Lung microvascular endothelial cell (primary cell): Measurements from ENCODE around the gene ARHGDIB. TPM values are rescaled to one million over a fixed set of nuclear protein-coding genes. Genes with fewer than 3 reads are reported as not detected.

Experiments used
- DNase-seq, 2 donors: peaks; one replicate each; pipeline versions ENCODE4 v3.0.0 to v3.0.0-alpha.2; 2010; ENCODE audit warnings: low read depth in 2 of 2
- total RNA-seq: library from RNA; depleted of rRNA; stranded (reverse); fragments of >200 nt; gene quantifications from 2 replicates; pipeline ENCODE4 v1.2.1, GENCODE V29; 2014

The ARHGDIB gene
- total RNA-seq, 1 donor from 2014 or later, result 8.9 TPM

DNA sequence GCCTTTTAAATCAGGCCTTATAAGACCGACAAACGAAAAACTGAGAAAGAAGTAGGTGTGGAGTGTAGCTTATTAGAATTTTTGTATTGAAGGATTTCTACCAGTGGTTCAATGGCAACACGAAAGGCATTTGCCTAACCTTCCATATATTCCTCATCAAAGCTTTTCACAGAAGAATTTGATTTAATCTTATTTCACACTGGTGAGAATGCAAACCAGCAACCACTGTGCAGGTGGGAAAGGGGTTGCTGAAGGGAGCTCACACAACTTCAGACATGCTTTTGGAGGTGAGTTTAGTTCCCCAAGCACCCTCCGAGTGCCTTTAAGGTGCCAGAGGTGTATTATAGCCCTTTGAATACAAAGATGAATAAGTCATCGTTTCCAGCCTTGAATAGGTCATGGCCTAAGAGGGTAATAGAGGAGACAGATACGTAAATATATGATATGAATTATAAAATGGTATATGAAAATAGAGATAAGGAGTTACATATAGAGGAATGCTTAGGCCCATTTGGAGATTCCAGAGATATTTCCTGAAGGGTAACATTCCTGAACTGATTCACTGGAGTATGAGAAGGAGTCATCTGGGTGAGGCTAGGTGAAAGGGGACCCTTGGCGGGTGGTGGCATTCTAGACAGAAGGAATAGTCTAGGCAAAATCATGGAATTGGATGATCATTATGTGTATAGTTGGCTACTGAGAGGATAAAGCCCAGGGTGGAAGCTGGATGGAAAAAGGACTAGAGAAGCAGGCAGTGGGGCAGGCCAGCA lies 29.4 kb downstream of the ARHGDIB start:
- DNase-seq, result no peak

DNA sequence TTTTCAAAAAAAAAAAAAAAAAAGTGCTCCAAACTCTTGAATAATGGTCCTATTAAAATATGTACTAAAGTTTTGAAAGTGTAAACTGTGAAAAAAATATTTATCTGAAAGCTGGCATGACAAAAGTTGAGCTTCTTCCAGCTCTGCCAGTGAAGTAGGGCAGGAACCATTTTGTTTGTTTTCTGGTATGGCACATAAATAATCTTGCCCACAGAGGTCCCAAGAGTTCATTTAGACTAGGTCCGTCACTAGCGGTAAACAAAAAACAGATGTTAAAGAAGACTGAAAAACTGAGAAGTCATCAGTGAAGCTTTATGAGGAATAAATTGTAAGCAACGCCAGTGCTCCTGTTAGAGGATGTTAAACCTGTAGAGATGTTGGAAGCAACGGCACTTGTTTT lies 30.0 kb downstream of the ARHGDIB start:
- DNase-seq, result no peak

DNA sequence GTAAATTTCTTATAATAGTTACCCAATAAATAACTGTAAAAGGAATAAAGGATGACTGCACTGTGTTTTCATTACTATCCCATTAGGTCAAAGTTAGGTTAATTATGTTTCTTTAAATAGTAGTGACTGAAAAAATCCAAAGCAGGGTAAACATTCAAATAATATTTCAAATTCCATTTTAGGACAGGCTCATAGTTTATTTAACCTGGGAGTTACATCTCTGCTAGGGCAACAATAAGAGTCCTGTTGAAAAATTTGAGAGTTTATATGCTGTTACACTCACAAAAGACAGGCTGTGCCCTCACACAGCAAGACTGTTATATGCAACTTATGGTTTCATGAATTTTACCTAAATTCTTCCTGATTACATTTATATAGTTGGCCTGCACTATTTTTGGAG lies 31.1 kb downstream of the ARHGDIB start:
- DNase-seq, result peak in 1 of 2 donors; percentile 29

DNA sequence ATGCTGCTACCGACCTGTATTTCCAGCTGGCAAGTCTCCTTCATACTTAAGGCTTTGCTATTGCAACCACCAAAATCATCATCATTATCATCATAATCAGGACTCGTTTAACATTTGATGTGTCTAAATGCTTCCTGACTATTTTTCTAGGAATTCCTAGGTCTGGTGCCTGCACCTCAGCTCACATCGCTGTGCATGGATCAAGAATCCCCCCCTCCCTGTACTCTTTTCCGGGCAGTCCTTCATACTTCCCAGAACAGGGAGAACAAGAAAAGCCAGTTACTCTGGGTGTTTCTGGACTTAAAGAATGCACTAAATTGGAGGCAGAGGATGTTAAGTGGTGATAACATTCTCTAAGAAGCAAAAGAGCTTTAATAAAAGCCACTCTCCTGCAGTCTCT lies 32.5 kb downstream of the ARHGDIB start:
- no peak for DNase-seq

DNA sequence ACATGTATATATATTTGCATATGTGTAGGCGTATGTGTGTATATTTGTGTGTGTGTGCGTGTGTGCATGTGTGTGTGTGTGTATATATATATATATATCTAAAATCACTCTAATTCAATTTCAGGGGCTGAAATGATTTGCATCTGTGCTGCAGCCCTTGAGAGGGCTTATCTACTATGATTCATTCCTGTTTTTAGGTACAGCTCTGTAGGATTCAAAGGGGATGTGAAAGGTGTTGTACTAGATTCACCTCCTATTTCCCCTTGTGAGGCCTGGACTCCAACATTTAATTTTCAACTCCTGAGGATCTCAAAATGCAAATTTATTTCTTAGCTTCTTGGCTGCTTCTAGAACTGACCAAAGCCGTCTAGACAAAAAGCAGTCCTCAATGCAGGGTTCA lies 34.1 kb downstream of the ARHGDIB start:
- DNase-seq, result no peak

DNA sequence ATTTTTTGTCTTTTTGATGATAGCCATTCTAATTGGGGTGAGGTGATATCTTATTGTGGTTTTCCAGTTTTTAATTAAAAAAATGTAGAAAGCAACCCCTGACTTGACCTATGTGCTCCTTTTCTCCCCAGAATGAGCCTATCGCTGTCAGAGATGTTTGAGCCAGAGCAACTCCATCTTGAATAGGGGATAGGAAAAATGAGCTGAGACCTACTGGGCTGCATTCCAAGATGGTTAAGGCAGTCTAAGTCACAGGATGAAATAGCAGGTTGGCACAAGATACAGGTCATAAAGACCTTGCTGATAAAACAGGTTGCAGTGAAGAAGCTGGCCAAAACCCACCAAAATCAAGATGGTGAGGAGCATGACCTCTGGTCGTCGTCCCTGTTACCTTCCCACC lies 36.9 kb downstream of the ARHGDIB start:
- no peak for DNase-seq

DNA sequence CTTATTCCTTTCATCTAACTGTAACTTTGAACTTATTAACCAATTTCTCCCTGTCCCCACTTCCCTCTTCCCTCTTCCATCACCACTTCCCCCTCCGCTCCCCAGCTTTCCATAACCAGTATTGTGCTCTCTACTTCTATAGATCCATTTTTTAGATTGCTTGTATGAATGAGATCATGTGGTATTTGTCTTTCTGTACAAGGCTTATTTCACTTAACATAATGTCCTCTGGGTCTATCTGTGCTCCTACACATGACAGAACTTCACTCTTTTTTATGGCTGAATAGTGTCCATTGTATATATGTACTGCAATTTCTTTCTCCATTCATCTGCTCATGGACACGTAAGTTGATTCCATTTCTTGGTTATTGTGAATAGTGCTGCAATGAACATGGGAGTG lies 37.5 kb downstream of the ARHGDIB start:
- no peak for DNase-seq

DNA sequence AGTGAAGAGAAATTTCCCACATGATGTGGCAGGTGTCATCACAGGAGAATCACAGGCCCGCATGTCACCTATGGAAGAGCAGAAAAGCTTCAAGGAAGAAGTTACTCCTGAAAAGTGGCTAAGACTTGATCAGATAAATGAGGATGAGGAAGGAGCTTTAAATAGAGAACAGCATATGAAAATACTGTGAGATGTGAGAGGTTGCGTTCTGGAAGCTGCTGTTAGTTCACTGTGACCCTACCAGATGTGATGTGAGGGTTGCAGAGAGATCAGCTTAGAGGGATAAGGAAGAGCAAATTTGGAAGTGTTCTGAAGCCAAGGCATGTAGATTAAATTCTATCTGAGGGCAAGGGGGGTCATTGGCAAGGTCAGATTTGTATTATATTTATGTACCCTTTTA lies 40.2 kb downstream of the ARHGDIB start:
- DNase-seq, result no peak

DNA sequence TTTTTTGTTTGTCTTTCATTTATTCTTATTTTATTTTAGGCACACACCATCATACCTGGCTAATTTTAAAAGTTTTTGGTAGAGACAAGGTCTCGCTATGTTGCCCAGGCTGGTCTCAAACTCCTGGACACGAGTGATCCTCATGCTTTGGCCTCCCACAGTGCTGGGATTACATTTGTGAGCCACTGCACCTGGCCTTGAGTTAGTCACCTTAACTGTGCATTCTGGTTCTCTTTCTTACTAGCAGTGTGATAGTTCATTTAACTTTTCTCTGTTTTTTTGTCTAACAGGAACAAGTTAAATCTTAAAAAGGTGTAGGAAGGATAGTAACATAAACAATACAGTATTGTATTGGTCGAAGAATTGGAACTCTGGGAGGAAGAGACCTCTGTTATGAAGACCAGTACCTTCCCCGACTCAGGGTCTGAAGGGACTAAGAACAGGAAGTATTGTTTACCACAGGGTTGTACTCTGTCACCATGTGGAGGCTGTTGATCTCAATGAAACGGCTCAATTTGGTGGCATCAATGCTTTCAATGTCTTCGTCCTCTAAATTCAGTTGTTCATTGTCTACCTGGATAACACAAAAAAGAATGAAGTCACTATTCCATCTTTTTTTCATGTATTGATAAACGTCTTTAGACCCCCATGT lies 40.8 kb downstream of the ARHGDIB start:
- DNase-seq, result no peak

DNA sequence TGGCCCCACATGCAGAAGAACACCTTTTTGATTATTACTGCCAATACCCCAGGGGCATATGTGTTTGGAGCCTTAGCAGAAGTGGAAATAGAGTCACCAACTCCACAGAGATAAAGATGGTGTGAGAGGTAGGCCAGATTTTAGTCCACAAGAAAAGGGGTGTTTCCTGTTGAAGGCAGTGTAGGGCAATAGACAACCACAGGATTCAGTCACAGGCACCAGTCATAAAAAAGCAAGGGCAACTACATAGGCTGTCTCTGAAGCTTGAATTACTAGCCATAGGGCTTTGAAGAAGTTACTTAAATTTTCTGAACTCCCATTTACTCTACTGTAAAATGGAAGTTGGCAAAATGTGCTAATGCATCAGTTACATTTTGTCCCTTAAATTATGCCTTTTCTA lies 41.9 kb downstream of the ARHGDIB start:
- no peak for DNase-seq

DNA sequence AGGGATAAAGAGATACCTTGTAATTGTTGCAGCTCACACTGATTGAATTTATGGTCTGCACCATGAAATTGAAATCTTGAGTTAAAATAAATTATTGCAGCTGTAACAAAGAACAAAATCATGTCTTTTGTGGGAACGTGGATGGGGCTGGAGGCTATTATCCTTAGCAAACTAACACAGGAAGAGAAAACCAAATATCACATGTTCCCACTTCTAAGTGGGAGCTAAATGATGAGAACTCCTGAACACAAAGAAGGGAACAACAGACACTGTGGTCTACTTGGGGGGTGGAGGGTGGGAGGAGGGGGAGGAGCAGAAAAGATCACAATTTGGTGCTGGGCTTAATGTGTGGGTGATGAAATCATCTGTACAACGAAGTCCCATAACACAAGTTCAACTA lies 45.7 kb downstream of the ARHGDIB start:
- no peak for DNase-seq

DNA sequence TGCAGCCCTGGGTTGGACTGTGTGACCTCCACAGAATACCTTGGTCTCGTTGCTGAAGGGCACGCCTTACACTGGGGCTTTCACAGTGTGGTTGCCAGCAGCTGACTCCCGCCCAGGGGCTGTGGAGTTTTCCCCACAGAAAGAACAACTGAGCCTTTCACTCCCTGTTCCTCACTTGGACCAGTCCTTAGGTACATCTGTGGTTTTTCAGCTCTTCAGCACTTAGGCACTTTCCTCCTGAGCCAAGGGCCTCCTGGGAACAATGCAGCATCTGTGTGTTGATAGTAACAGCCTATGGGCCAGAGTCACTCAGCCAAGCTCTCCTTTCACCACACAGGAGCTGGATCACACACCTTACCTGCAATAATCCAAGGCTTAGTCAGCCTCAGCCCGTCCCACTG lies 48.0 kb downstream of the ARHGDIB start:
- no peak for DNase-seq

DNA sequence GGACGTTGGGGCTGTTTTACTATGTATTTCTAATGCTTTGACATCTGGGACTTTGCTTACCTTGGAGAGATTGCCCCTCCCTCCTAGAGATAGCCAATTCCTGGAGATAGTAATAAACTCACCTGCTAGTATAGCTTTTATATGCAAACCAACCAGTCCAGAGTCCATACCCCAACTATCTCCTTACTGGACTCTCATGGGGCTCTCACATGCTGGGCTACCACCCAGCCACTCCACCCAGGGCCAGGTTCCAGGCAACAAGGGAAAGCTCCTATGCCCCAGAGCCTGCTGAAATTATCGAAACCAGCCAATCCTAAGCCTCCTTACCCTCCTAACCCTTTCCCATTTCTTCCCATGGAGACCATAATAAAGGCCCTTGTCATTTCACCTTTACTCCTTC lies 50.3 kb downstream of the ARHGDIB start:
- DNase-seq, result no peak

DNA sequence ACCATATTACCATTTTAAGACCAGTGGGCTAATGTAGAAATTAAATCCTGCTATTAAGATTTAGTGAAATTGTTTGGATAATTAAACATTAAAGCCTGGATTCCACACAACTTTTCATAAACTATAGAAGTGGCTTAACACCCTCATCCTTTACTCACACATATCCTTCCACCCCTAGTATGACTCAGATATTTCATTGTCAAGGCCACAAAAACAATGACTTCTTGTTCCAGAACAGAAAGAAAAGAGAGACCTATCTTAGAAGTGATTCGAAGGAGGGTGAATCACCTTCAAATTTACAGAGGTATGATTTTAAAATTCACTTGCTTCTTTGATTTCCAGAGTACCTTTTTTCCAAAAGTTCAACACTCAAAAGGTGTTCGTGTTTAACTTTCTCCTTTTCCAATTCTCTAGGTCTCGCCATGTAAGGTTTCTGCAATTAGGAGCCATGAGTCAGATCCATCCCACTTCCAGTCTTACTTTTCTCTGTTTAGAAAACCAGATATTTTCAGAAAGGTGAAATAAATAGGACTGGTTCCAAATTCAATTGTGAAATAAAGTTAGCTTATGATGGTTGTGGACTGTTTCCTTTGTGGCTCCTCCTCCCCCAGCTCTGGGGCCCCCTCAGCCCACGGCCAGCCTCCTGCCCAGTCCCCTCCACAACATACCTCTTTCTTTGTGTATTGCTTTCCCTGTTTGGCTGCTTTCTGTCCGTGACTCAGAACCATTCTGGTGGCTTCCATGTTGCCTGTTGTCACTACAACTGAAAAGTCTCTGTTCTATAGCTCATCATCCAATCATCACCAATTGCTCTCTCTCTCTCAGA lies 51.1 kb downstream of the ARHGDIB start:
- peak; percentile 59 to 90 for DNase-seq

DNA sequence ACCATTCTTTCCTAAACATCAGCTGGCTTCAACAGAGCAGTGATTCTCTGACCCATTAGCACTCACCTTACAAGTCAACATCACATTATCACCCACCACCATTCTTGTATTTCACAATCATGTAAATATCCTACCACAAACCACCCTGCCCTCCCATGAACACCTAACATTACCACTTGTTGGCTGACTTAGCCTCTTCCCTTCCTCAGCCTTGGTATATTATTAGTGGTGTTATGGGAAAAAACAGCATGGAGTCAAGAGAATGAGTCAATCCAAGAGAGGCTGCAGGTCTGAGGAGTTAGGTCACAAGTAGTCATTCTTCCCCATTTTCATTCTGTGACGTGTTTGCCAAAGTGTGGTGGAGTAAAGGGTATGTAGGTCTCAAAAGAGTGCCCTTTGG lies 53.4 kb downstream of the ARHGDIB start:
- no peak for DNase-seq

DNA sequence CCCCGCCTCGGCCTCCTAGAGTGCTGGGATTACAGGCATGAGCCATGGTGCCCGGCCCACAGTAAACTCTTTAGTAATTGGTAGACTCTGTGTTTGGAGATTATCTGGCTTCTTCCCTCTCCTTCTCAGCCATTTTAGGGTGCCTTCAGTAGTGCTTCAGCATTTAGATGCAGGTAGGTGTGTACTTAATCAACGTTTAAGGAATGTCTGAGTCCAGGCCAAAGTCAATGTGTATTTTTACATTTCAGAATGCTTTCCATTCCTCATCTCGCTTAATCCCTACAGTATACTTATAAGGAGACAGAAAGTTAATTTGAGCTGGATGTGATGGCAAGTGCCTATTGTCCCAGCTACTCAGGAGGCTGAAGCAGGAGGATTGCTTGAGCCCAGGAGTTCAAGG lies 55.3 kb downstream of the ARHGDIB start:
- no peak for DNase-seq

DNA sequence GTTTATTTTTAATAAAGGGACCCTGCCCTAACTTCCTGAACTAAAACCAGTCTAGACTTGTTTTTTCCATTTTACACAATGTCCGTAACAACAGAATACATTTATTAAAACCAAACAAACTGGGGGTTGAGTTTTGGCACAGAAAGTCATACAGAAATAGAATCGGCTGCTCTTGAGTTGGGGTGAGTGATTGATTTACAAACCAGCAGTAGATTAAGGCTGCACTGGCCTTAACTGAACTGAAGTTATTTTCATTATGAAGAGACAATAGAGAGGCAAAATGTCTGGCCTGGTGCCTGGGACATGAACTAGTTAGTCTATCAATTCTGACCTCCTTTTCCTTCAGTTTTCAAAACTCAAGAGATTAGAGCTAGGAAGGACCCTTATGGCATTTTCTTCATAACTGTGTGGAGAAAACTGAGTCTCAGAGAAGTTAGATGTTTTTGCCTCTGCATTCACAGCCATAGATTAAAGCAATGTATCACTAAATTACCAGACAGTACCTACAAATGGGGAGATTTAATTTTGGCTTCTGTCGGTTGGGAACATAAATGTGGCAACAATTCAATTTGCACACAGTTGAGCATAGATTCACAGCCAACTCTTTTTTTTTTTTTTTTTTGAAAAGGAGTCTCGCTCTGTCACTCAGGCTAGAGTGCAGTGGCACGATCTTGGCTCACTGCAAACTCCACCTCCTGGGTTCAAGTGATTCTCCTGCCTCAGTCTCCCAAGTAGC lies 56.0 kb downstream of the ARHGDIB start:
- DNase-seq, result peak; percentile 96 to 97

DNA sequence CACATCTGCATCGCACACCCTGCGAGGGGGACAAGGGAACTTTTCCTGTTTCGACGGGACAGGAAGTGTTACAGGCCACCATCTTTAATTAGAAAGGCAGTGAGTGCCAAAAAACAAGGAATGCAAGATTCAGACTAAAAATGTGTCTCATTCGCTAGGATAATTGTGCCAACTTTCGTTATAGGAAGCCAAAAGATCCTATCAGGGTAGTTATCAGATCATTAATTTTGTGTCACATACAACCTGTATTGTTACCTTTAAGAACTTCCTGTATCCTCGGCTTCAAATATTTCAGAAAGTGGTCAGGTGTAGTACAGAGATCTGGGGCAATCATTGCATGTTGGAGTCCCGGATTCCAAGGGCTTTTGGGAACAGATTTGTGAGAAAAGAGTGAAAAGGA lies 56.5 kb downstream of the ARHGDIB start:
- DNase-seq, result peak; percentile 70 to 80

DNA sequence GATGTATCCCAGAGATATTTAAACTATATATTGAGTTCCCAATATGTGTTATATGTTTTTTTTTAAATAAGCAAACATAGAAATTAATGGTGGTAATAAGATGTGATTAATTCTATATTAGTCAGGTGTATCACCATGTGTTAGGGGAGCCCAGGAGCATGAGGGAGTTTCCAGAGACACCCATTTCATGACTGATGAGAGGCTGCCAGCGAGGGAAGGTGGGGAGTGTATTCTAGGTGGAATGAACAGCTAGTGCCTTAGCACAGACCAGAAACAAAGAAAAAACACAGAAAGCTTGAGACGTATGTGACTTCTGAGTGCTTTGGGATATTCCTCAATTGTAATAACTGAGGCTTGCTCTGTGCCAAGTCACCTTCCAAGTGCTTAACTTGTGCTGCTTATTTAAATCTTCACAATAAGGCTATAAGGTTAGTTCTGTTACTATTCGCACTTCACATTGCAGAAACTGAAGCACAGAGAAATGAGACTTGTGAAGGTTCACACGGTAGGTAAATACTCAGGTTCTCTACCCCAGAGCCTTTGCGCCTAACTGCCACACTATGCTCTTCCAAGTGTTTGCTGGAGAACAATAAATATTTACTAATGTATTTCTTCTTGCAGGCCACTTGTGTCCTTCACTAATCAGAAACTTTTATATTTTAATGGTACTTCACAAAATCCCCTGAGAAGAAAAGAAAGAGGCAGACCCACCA lies 57.9 kb downstream of the ARHGDIB start:
- DNase-seq, result no peak

DNA sequence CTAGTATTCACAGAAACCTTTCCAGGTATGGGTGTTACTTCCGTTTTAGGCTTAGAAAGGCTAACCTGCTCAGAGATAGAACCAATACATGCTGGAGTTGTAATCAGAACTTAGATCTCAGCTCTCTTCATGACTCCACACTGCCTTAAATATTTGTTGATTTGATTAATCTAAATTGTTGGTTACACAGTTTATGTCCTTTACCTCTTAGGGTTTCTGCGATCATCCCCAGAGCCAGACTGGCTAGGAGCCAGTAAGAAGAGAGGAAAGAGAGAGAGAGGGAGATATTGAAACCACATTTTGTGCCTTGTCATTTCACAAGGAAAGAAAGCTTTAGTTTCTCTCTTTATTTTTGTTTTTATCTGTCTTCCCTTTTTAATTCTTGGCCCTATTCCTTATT lies 58.9 kb downstream of the ARHGDIB start:
- DNase-seq, result no peak

DNA sequence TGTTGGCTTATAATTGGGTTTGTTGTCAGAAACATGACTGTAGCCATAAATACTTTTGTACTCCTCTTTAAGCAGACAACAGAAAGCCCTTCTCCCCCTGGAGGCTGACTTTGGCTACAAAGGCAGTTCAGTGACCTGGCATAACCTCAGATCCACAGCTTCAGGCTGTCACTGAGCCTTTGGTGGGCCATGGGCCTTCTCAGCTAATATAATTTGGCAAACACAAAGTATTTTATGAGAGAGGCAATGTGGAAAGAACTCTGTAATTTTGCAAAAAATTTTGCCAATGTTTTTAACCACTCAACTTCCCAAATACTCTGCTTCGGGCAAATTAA lies 60.2 kb downstream of the ARHGDIB start:
- DNase-seq, result no peak
